DMS 273 (cell line): ENCODE data around the gene LSM12.
"Not testable (repeated sequence)": the region's sequence is repeated elsewhere in the genome, so short reads cannot be mapped to it uniquely, and the experiment has no call there.

ENCODE experiments used
- DNase-seq: peaks from one replicate; lab custom pipeline; 2025; ENCODE audit not compliant: unreplicated experiment; lab: John Stamatoyannopoulos, UW

Gene LSM12

GRCh38 chr17:44045486-44045885 is 21.0 kb downstream of the LSM12 start:
- DNase-seq = no peak

GRCh38 chr17:44044071-44044470 is 22.4 kb downstream of the LSM12 start:
- DNase-seq = no peak

GRCh38 chr17:44043272-44043696 is 23.2 kb downstream of the LSM12 start:
- DNase-seq = no peak

GRCh38 chr17:44039829-44040635 is 26.4 kb downstream of the LSM12 start:
- no peak for DNase-seq

GRCh38 chr17:44038604-44039011 is 27.9 kb downstream of the LSM12 start:
- DNase-seq = peak; percentile 95

GRCh38 chr17:44037471-44037870 is 29.0 kb downstream of the LSM12 start:
- DNase-seq = no peak

GRCh38 chr17:44034688-44035087 is 31.8 kb downstream of the LSM12 start:
- not testable (repeated sequence) for DNase-seq

GRCh38 chr17:44033861-44034408 is 32.5 kb downstream of the LSM12 start:
- DNase-seq = no peak

GRCh38 chr17:44030482-44030881 is 36.0 kb downstream of the LSM12 start:
- no peak for DNase-seq

GRCh38 chr17:44029736-44030135 is 36.7 kb downstream of the LSM12 start:
- DNase-seq = no peak

GRCh38 chr17:44024853-44025252 is 41.6 kb downstream of the LSM12 start:
- peak; percentile 42 for DNase-seq

GRCh38 chr17:44024271-44024663 is 42.2 kb downstream of the LSM12 start:
- DNase-seq = peak; percentile 97

- DNase-seq = peak; percentile 61
Observed at GRCh38 chr17:44023545-44024270, 42.8 kb downstream of the LSM12 start.

- no peak for DNase-seq
Observed at GRCh38 chr17:44022246-44022645, 44.2 kb downstream of the LSM12 start.

GRCh38 chr17:44021227-44021626 is 45.2 kb downstream of the LSM12 start:
- DNase-seq = not testable (repeated sequence)

GRCh38 chr17:44014437-44015172 is 51.9 kb downstream of the LSM12 start, which contains the start of gene TMEM101:
Gene TMEM101 (minus strand): TSS chr17:44014963. CDS start chr17:44014952, 11 bp downstream.
- DNase-seq = peak; percentile 97

- no peak for DNase-seq
Observed at GRCh38 chr17:44014133-44014436, 52.4 kb downstream of the LSM12 start.

- DNase-seq = no peak
Observed at GRCh38 chr17:44012874-44013273, 53.6 kb downstream of the LSM12 start.

- no peak for DNase-seq
Observed at GRCh38 chr17:44012391-44012790, 54.1 kb downstream of the LSM12 start.

GRCh38 chr17:44011876-44012275 is 54.6 kb downstream of the LSM12 start:
- DNase-seq = no peak

GRCh38 chr17:44010966-44011647 is 55.4 kb downstream of the LSM12 start:
- DNase-seq = no peak
